ENCODE data around the gene NDUFV3.
"Not testable (repeated sequence)": the region's sequence is repeated elsewhere in the genome, so short reads cannot be mapped to it uniquely, and the experiment has no call there.

NDUFV3 gene

GRCh38 chr21:42900446-42900845, 7.3 kb downstream of the NDUFV3 start:
- in situ Hi-C loops (cut with HindIII; ENCODE audit: low sequenced_read_pairs): no loop called here
- no peak for TF ChIP-seq CTCF (IDR thresholded peaks at IDR 0.05; ENCODE audit: low read depth, low read length, missing control alignments)
- no peak for DNase-seq (ENCODE audit: low read depth)
- no peak overlapping the region for H3K4me3 ChIP-seq (ENCODE audit: low read depth, low read length)

GRCh38 chr21:42903817-42904216, 10.7 kb downstream of the NDUFV3 start:
- no peak for DNase-seq (ENCODE audit: low read depth)
- no peak overlapping the region for H3K4me3 ChIP-seq (ENCODE audit: low read depth, low read length)
- TF ChIP-seq CTCF (IDR thresholded peaks at IDR 0.05; ENCODE audit: low read depth, low read length, missing control alignments): no peak
- in situ Hi-C loops (cut with HindIII; ENCODE audit: low sequenced_read_pairs): no loop called here

- in situ Hi-C loops (cut with HindIII; ENCODE audit: low sequenced_read_pairs): no loop called here
- no peak for TF ChIP-seq CTCF (IDR thresholded peaks at IDR 0.05; ENCODE audit: low read depth, low read length, missing control alignments)
- H3K4me3 ChIP-seq (ENCODE audit: low read depth, low read length): no peak overlapping the region
- DNase-seq (ENCODE audit: low read depth): no peak
Observed at GRCh38 chr21:42905195-42905594, 12.1 kb downstream of the NDUFV3 start.

GRCh38 chr21:42906233-42906632, 13.1 kb downstream of the NDUFV3 start:
- no peak for TF ChIP-seq CTCF (IDR thresholded peaks at IDR 0.05; ENCODE audit: low read depth, low read length, missing control alignments)
- H3K4me3 ChIP-seq (ENCODE audit: low read depth, low read length): no peak overlapping the region
- in situ Hi-C loops (cut with HindIII; ENCODE audit: low sequenced_read_pairs): no loop called here
- DNase-seq (ENCODE audit: low read depth): no peak

- in situ Hi-C loops (cut with HindIII; ENCODE audit: low sequenced_read_pairs); H3K4me3 ChIP-seq (ENCODE audit: low read depth, low read length): not testable (repeated sequence)
Observed at GRCh38 chr21:42908484-42908883, 15.4 kb downstream of the NDUFV3 start.

GRCh38 chr21:42911920-42912319, 18.8 kb downstream of the NDUFV3 start:
- DNase-seq (ENCODE audit: low read depth); H3K4me3 ChIP-seq (ENCODE audit: low read depth, low read length); in situ Hi-C loops (cut with HindIII; ENCODE audit: low sequenced_read_pairs): not testable (repeated sequence)

More at GRCh38 chr21:42908484-42908883, 15.4 kb downstream of the NDUFV3 start:
- not testable (repeated sequence) for DNase-seq (ENCODE audit: low read depth)

- in situ Hi-C loops (cut with HindIII; ENCODE audit: low sequenced_read_pairs): no loop called here
- DNase-seq (ENCODE audit: low read depth): no peak
- no peak for TF ChIP-seq CTCF (IDR thresholded peaks at IDR 0.05; ENCODE audit: low read depth, low read length, missing control alignments)
- no peak overlapping the region for H3K4me3 ChIP-seq (ENCODE audit: low read depth, low read length)
Observed at GRCh38 chr21:42913476-42913875, 20.4 kb downstream of the NDUFV3 start.

- no peak for TF ChIP-seq CTCF (IDR thresholded peaks at IDR 0.05; ENCODE audit: low read depth, low read length, missing control alignments)
- in situ Hi-C loops (cut with HindIII; ENCODE audit: low sequenced_read_pairs): no loop called here
- no peak overlapping the region for H3K4me3 ChIP-seq (ENCODE audit: low read depth, low read length)
- no peak for DNase-seq (ENCODE audit: low read depth)
Observed at GRCh38 chr21:42918291-42918690, 25.2 kb downstream of the NDUFV3 start.

Data from astrocyte of the cerebellum (primary cell).